HG03135 (cell line): Measurements from ENCODE around the gene INO80E.

Experiments used
- ATAC-seq: cut with Tn5 transposase; IDR thresholded peaks from one replicate; pipeline ENCODE4 v1.9.1; 2021; ENCODE audit warnings: mild to moderate bottlenecking, moderate library complexity; ENCODE audit not compliant: unreplicated experiment

Gene INO80E

DNA sequence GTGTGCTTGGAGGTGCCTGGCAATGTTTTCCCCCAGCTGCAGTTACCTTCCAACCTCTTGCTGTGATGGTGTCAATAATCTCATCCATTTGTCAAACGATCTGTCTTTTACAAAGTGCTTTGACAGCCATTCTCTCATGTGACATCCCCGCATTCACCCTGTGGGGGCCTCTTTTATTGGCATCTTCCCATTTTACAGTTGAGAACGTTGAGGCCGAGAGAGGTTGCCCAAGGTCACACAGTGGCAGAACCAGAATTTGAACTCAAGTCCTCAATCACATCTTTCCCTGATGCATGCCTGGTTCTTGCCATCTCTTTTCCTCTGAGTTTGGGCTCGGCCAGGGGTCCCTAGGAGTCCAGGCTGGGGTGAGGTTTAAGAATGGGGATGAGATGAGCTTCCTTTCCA lies 20.9 kb upstream of the INO80E start:
- ATAC-seq, result no peak

- no peak for ATAC-seq
These were observed 20.1 kb upstream of the INO80E start for GRCh38 chr16:29975811-29976511.

DNA sequence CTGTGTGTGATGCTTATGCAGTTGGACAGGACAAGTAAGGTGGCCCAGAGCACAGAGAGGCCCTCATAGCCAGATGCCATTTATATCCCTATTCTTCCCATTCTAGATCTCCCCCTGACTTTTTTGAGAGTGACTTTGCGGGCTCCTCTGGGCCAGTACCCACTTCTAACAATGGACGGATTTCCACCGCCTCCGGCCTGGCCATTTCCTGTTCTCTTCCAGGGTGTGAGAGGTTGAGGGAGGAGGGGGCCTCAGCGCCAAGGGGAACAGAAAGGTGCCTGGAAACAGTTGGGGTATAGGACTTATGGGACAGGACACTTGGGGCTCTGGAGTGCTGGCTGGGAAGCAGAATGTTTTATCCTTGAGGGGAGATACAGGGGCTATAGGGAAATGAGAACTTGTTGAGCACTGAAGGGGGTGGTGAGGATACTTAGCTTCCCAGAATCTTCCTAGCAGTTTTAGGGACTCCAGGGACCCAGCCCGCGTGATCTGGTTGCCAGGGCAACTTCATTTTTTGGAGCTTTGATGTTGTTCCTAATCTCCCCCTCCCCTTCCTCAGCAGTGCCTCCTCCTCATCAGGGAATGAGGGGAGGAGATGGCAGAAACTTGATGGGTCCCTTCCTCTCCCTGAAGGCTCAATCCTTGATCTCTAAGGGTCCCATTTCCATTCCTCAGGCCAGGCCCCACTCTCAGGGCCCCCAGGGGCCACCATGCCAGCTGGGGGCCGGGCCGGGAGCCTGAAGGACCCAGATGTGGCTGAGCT lies 18.8 kb upstream of the INO80E start:
- no peak for ATAC-seq

GRCh38 chr16:29978081-29978480 lies 18.0 kb upstream of the INO80E start:
- no peak for ATAC-seq

DNA sequence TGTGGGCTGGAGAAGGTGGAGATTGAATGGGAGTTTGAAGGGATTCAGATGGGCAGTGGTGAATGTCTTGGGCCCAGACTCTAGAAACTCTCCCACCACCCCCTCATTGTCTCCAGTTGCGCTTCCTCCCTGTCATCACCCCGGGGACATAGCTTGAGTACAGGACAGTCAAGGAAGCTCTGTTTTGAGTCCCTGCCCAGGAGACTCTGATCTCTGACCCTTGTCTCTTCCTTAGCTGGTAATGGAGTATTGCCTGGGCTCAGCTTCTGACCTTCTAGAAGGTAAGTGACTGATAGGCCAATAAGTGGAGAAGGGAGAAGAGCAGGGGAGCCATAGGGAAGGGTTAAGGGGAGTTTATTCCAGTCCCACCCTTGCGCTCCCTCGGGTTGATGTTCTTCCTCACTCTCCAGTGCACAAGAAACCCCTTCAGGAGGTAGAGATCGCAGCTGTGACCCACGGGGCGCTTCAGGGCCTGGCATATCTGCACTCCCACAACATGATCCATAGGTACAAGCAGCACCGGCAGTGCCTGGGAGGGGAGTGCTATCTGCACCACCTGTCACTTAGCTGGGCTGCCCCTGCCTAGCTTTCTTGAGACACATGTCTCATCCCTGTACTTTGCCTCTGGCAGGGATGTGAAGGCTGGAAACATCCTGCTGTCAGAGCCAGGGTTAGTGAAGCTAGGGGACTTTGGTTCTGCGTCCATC lies 17.3 kb upstream of the INO80E start:
- no peak for ATAC-seq

DNA sequence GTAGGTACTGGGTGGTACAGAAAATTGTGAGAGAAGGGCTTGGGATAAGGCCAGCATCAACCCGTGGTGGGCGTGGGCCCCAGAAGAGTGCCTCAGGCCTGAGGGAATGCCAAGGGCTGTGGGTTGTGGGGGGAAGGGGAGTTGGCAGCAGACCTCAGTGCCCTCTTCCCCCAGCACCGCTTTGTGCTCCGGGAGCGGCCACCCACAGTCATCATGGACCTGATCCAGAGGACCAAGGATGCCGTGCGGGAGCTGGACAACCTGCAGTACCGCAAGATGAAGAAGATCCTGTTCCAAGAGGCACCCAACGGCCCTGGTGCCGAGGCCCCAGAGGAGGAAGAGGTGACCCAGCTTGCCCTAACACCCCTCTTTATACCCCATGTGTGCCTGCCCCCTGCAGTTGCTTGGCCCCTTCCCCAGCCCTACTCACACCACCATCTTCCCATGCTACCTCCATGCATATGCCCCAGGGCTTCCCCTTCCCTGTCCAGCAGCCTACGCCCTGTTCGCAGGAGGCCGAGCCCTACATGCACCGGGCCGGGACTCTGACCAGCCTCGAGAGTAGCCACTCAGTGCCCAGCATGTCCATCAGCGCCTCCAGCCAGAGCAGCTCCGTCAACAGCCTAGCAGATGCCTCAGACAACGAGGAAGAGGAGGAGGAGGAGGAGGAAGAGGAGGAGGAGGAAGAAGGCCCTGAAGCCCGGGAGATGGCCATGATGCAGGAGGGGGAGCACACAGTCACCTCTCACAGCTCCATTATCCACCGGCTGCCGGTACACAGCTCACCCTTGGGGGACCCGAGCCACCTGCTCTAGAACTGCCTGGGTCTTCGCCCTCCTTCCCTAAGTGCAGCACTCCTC lies 13.3 kb upstream of the INO80E start:
- ATAC-seq, result no peak

DNA sequence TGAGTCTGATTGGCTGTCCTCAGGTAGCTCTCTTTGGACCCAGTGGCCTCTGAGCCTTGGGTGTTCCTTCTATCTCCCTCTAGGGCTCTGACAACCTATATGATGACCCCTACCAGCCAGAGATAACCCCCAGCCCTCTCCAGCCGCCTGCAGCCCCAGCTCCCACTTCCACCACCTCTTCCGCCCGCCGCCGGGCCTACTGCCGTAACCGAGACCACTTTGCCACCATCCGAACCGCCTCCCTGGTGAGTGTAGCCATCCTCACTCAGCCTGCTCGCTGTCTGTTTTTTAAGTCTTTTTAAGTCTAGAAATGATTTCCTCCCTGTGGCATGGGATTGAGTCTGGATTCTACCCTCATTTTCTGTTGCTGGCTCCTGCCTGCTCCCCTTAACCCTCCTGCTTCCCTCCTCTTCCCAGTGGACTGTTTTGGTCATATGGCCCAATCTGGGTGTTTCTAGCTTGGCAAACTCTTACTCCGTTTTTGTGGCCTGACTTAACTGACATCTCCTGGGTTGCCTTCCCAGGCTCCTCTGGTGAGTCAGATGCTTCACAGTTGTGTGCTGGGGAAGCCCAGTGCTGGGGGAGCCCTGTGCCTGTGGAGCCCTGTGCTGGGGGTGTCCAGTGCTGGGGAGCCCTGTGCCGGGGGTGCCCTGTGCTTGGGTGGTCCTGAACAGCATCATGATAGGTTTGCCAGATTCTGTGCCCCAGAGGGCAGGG lies 12.5 kb upstream of the INO80E start:
- ATAC-seq, result no peak

DNA sequence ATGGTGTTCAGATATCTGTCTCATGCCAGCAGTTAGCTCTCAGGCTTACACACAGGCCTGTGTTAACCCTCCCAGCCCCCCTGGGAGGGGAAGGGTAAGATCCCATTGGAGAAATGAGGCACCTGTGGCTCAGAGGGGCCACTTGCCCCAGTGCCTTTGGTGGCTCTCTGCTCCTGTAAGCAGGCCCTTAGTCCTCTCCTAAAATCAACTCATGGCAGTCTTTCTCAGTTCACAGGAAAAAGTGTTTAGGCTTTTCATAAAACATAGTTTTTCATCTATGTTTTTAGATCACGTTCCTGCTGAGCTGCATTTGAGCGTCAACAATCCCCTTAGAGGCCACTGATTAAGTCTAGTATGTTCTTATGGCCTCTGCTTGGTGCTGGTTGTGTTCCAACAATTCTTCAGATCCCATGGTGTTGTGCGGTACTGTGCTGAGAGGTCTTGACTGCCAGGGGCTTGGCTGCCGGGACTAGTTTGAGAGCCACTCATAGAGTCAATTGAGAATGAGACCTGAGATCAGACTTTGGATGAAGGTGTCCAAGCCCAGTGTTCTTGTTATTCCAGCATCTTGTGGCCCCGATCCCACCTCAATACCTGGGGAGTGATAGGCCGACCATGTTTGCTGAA lies 11.8 kb upstream of the INO80E start:
- ATAC-seq, result no peak

- no peak for ATAC-seq
These were observed 11.3 kb upstream of the INO80E start for GRCh38 chr16:29984764-29985147.

DNA sequence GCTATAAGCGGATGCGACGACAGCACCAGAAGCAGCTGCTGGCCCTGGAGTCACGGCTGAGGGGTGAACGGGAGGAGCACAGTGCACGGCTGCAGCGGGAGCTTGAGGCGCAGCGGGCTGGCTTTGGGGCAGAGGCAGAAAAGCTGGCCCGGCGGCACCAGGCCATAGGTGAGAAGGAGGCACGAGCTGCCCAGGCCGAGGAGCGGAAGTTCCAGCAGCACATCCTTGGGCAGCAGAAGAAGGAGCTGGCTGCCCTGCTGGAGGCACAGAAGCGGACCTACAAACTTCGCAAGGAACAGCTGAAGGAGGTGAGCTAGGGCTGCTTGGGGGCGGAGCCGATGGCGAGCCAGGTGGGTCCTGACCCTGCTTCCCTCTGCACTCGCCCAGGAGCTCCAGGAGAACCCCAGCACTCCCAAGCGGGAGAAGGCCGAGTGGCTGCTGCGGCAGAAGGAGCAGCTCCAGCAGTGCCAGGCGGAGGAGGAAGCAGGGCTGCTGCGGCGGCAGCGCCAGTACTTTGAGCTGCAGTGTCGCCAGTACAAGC lies 10.7 kb upstream of the INO80E start:
- no peak for ATAC-seq

DNA sequence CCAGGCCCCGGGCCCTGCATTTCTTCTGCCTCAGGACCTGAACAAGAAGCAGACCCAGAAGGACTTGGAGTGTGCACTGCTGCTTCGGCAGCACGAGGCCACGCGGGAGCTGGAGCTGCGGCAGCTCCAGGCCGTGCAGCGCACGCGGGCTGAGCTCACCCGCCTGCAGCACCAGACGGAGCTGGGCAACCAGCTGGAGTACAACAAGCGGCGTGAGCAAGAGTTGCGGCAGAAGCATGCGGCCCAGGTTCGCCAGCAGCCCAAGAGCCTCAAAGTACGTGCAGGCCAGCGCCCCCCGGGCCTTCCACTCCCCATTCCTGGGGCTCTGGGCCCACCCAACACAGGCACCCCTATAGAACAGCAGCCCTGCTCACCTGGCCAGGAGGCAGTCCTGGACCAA lies 9.8 kb upstream of the INO80E start:
- no peak for ATAC-seq

DNA sequence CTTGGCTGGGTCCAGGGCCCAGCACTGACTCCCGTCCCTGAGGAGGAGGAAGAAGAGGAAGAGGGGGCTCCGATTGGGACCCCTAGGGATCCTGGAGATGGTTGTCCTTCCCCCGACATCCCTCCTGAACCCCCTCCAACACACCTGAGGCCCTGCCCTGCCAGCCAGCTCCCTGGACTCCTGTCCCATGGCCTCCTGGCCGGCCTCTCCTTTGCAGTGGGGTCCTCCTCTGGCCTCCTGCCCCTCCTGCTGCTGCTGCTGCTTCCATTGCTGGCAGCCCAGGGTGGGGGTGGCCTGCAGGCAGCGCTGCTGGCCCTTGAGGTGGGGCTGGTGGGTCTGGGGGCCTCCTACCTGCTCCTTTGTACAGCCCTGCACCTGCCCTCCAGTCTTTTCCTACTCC lies 9.1 kb upstream of the INO80E start:
- no peak for ATAC-seq

- no peak for ATAC-seq
These were observed 8.5 kb upstream of the INO80E start for GRCh38 chr16:29987371-29988085.

- ATAC-seq, result no peak
These were observed 7.5 kb upstream of the INO80E start for GRCh38 chr16:29988346-29989075.

GRCh38 chr16:29989111-29989858 lies 6.8 kb upstream of the INO80E start:
- ATAC-seq, result no peak

DNA sequence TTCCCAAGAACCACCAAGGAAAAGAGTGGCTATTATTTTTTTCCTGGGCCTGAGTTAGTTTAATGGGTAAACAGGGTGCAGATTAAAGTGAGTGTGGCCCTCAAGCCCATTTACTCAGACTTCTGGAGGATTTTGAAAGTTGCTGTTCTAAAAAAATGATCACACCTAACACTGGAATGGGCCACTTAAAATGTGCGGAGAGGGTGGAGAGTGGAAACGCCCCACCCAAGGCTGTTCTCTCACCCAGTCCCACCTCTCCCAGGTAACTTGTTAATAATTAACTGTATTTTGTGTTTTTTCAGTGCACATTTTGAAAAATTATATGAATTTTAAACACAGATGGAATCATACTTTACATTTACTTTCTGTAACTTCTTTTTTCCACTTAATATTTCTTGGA lies 6.0 kb upstream of the INO80E start:
- no peak for ATAC-seq

- ATAC-seq, result no peak
These were observed 5.0 kb upstream of the INO80E start for GRCh38 chr16:29990883-29991570.
